HG03095 (cell line): ENCODE results near the gene ARAP3.
"Not testable (repeated sequence)": the region's sequence is repeated elsewhere in the genome, so short reads cannot be mapped to it uniquely, and the experiment has no call there.

Experiments
- ATAC-seq: cut with Tn5 transposase; IDR thresholded peaks from one replicate; pipeline ENCODE4 v1.9.1; 2021; ENCODE audit warnings: moderate library complexity; ENCODE audit not compliant: unreplicated experiment

Gene ARAP3

DNA sequence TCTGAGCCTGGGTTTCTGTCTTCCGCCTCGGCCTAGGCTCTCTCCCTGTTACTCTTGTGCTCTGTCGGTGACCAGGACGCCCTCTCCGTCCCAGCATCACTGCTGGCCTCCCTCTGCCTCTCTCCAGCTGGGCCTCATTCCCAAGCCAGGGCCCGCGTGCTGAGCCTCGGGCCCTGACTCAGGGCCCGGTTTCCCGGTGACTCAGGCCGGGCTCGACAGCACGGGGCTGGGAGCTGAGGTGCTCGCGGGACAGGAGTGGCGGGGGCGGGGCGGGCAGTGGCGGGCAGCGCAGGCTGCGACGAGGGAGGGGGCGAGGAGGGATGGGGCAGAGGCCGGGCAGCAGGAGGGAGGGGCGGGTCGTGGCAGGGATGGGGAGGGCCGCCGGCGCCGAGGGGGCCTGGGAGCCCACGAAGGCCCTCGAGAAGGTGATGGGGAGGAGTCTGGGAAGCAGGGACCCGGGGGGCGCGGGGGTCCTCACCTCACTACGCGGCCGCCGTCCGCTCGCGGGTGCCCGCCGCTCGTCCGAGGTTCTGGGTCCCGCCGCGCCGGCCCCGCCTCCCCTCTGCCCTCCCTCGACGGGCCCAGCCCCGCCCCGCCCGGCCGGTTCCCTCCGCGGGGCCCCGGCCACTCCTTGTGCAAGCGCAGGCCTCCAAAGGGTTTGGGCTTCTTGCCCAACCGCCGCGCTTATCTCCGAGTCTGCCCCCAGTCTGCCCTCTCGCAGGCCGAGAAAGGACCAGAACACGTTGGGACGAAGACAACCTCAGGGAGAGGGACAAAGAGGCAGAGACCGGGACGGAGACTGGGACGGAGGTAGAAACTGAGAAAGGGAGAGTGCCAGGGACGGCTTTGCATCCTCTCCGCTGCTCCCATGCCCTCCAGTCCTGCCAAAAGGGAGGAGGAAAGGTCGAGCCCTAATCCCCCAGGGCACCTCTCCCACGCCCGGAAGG, at the start of gene ARAP3:
TSS of gene ARAP3 (minus strand) at position 536 of the 947 bp plus-strand sequence. CDS start 1,744 bp downstream, outside the sequence.
- ATAC-seq, result no peak

GRCh38 chr5:141729387-141730006, 47.5 kb upstream of the ARAP3 start:
- ATAC-seq, result no peak

- ATAC-seq, result no peak
These were observed 43.9 kb upstream of the ARAP3 start for GRCh38 chr5:141725891-141726290.

GRCh38 chr5:141725174-141725573, 43.1 kb upstream of the ARAP3 start:
- ATAC-seq, result not testable (repeated sequence)

- no peak for ATAC-seq
These were observed 40.2 kb upstream of the ARAP3 start for GRCh38 chr5:141722266-141722665.

- no peak for ATAC-seq
These were observed 35.0 kb upstream of the ARAP3 start for GRCh38 chr5:141717043-141717442.

GRCh38 chr5:141716468-141716867, 34.4 kb upstream of the ARAP3 start:
- ATAC-seq, result no peak

DNA sequence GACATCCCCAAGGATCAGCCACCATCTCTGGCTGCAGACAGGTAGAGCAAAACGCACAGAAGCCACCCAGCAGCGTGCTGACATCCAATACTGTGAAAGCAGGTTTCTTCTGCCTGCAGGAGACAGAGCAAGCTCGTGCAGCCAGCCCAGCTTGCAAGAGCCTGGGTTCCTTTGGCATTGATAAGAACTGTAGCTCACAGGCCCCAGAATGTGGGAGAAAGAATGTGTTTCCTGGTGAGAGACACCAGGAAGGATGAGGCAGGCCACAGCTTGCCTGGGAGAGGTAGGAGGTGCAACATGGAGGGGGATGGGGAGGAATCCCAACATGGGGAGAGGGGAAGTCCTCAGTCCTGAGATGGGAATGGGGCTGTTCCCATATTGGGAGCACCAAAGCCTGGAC, 34.0 kb upstream of the ARAP3 start:
- no peak for ATAC-seq

DNA sequence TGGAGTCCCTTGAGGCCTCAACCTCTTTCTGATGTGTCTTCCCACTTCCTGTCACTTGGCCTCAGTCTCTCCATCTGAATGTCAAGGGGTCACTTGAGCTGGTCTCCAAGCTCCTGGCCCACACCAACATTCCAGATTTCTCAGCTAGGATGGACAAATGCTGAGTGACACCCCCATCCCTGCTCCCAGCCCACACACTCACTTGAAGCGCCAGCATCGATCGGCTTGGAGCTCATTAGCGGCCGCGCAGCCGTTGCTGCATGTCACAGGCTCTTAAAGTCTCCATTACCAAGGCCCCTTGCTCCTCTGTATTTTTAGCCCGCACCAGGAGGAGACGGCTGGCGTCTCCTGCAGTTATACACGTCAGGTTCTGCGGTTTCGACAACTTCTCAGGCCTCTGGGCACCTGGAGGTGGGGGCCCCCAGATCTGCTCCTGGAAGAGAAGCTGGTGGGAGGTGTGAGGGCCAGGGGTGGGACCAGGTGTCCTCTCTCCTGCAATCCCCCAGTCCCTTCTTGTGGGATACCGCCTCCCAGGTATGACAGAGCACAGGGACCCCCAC, 33.4 kb upstream of the ARAP3 start:
- ATAC-seq, result no peak

DNA sequence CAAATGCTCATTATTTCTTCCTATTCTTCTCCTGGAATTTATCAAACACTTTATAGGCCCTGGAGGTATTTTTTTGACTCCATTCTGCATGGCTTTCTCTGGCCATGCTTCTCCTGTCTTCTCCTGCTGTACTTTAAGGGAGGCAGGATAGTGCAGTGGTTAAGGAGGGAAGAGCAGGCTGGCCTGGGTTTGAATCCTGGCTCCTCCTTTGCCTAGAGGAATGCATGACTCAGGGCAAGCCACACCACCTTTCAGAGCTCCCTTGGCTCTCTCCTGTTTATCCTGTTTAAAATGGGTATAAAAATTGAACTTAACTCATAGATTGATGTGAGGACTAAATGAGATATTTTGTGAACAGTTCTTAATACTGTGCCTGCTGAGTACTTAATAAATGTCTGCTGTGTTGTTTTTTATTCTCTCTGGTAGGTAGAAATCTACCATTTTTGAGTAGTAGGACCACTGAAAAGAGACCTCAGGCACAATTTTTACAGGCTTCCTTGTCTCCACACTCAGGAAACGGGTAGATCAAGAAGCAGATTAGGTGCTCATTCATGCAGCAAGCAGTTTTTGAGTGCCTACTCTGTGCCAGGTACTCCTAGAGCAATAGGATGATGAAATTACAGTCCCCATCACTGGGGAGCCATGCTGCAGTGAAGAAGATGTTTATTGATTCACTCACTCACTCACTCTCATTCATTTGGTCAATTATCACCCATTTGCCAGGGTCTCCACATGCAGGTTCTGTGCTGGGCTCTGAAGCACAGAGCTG, 32.7 kb upstream of the ARAP3 start:
- ATAC-seq, result no peak

DNA sequence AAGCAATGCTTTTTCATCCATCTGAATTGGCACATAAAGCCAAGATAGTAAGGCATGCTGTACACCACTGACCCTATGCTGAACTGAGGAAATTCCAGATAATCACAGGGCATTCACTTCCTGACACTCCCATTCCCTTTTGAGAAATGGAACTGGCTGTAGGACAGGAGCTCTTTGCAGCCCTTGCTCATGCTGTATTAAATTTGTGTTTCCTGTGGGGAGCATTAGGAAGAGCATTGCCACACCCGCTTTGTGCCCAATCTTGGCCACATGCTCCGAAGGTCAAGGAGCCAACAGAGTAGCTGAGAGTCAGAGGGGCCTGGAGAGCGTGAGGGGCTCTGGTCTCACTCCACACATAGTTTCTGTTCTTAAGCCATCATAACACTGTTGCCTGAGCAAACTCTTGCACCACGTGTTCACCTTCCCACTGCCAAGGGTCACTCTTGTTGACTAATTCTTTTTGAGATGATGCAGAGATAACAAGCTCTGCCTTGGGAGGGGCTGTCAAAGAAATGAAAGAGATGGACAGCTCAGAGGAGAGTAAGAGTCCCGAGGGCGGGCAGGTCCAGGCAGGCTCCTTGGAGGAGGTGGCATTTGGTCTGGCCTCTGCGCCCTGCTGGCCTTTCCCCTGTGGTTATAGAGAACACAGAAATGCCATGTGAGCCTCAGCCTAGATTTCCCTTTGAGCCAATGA, 31.7 kb upstream of the ARAP3 start:
- ATAC-seq, result no peak

GRCh38 chr5:141711687-141712086, 29.7 kb upstream of the ARAP3 start:
- no peak for ATAC-seq

- no peak for ATAC-seq
These were observed 27.8 kb upstream of the ARAP3 start for GRCh38 chr5:141709699-141710267.

- ATAC-seq, result no peak
These were observed 26.0 kb upstream of the ARAP3 start for GRCh38 chr5:141708016-141708415.

GRCh38 chr5:141707510-141707909, 25.5 kb upstream of the ARAP3 start:
- no peak for ATAC-seq

DNA sequence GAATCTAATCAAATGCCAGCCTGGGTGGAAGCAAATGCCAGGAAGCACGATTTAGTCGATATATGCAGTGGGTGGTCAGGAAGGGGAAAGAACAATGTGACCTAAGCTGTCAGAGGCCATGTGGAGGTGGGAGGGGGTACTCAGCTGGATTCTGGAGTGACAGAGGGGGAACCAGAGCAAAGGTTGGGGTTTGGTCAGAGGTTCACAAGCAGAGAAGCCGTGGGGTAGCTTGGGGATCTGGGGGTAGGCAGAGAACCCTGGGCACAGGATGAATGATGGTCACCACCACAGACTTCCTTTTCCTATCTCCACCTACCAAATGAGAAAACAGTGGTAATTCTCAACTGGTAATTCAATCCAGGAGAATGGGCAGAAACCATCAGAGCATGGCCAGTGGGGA, 24.1 kb upstream of the ARAP3 start:
- ATAC-seq, result no peak

GRCh38 chr5:141705469-141705868, 23.4 kb upstream of the ARAP3 start:
- ATAC-seq, result no peak

DNA sequence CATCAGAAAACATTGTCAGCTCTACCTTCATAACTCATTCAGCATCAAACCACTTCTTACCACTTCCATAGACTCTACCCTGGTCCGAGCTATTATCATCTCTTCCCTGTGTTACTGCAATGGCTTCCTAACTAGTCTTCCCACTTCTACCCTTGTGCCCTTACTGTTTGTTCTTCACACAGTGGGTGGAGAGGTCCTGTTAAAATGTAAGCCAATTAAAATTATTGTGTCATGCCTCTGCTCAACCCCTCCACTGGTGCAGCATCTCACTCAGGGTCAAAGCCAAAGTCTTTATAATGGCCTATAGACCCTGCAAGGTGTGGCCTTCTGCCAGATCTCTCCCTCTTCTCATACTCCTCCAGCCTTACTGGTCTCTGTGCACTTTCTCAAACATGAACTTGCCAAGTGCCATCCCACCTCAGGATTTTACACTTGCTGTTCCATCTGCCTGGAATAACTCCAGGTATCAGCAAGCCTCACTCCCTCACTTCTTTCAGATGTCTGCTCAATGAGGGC, 22.8 kb upstream of the ARAP3 start:
- no peak for ATAC-seq

DNA sequence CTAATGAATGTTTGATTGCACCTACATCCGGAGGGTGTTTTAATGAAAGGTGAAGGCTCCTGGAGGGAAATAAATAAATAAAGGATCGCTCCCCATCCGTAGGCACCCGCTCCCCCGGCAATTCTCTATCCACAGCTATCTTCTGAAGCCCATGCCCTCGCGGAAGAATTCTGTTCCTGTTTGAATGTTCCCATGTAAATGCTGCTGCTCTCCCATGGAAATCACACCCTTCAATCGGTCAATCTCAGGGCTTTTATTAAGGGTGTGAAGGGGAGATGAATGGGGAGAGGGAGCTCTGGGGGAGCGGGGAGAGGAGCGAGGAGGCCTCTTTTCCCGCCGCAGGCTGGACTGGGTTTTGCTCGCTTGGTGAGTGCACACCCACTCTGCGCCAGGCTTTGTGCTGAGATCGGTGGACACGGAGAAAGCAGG, 21.1 kb upstream of the ARAP3 start:
- no peak for ATAC-seq
